Panc1 (cell line): ENCODE results near the gene PC.

ENCODE experiments used
- CTCF ChIP-seq: fragments of 450-650 bp; IDR thresholded peaks from 2 replicates; pipeline ENCODE4 v1.5.1; 2017; ENCODE audit warnings: mild to moderate bottlenecking
- REST ChIP-seq, 2 experiments: IDR thresholded peaks; 2 replicates each; pipeline ENCODE4 v1.6.1; 2011 to 2012; ENCODE audit warnings: low read depth in 2 of 2, control low read depth in 1 of 2, low read length in 1 of 2, mild to moderate bottlenecking in 1 of 2, moderate library complexity in 1 of 2; ENCODE audit not compliant: insufficient read depth in 1 of 2

GRCh38 chr11:67006029-67006884 is 48.1 kb upstream of the PC start:
- TF ChIP-seq CTCF (no peak), REST (IDR thresholded peaks at IDR 0.05; ENCODE audit: insufficient read depth in 1 of 2, low read depth in 2 of 2, low read length in 1 of 2) (no peak)
